Stimulated activated naive CD4-positive, alpha-beta T cell (primary cell): ENCODE results near the gene MERTK.

ENCODE experiments used
- DNase-seq, 6 experiments: peaks; one replicate each; lab custom pipeline; 2025; lab: John Stamatoyannopoulos, UW

Gene MERTK

DNA sequence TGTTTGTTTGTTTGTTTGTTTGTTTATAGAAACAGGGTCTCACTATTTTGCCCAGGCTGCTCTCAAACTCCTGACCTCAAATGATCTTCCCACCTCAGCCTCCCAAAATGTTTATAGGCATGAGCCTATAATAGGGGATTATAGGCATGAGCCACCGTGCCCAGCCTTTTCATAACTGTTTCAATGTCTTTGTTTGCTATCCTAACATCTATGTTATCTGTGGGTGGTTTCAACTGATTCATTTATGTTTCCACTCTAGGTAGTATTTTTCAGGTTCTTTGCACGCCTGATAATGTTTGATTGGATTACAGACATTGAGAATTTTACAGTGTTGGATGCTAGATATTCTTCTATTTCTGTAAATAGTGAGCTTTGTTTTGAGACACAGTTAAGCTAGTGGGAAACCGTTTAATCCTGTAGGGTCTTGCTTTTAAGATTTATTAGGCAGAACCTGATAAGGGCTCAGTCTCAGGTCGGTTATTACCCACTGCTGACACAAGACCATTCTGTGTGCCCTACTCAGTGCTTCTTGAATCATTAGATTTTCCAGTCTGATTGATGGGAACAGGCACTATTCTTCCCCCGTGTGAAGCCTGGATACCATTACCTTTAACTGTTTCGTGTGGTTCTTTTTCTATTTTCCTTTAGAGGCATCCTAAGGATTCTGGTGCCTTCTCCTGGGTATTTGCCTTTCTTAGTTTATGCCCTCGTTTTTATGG is 80.2 kb downstream of the MERTK start:
- no peak for DNase-seq

DNA sequence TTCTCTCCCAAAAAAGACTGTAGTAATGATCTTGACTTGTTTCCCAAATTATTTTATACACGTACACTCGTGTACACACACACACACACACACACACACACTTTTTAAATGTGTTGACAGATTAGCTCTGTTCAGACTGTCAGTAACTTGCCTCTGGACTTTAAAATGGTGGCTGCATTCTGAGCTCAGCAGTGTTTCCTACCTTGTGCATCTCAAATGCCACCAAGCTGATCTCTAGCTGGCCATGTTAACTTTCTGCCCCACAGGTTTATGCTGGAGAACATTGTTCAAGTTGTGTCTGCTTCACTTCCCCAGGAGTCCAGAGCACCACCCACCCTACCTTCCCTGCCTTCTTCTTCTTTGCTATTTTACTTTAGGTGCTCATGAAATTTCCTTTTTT is 83.3 kb downstream of the MERTK start:
- DNase-seq = no peak

DNA sequence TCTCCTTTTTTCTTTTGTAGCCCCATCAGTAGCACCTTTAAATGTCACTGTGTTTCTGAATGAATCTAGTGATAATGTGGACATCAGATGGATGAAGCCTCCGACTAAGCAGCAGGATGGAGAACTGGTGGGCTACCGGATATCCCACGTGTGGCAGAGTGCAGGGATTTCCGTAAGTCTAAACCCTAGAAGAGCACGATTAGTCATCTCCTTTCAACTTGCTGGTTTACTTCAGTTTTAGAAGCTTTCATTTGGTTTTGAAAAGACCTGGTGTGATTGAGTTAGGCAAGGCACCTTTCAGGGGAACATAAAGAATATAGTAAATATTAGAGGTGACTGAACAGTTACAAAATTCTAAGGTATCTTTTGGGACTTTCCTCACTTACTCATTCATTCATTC is 84.4 kb downstream of the MERTK start:
- DNase-seq = no peak

DNA sequence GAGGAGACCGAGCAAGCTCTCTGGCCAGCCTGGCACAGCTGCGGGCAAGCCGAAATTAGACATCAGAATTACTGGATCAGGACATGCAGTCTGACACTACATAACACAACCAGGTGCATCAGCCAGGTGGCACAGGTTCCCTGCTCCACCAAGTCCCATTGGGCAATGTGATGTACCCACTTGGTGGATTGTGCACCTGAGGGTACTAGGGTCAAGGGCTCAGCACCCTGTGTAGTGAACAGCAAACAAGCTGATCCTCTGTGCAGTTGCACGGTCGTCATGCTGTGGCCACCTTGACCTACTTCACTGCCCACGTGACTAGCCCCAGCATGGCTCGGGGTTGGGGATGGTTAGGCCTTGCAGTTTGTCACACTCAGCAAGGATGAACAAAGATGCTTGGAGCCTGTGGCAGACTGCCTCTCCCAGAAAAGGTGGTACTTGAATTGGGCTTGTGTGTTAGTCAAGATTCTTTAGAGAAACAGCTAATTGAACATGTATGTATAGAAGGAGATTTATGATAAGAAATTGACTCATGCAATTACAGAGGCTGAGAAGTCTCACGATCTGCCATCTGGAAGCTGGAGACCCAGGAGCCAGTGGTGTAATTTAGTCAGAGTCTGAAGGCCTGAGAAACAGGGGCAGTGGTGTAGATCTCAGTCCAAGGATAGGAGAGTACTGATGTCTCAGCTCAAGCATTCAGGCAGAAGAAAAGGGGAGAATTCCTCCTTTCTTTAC is 85.2 kb downstream of the MERTK start:
- DNase-seq = no peak

DNA sequence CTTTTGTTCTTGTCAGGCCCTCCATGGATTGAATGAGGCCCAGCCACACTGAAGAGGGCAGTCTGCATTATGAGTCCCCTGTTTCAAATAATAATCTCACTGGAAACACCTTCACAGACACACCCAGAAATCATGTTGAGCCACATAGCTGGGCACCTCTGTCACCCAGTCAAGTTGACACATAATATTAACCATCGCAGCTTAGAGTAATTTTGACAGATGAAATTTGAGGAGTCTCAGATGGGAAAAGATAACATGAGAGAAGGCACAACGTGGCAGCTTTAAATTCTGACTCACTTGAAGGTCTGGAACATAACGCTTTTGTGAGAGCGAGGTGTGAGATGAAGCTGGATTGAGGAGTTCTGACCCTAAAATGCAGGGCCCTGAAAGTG is 85.8 kb downstream of the MERTK start:
- DNase-seq = no peak

GRCh38 chr2:111985514-111985913 is 87.1 kb downstream of the MERTK start:
- DNase-seq = no peak

GRCh38 chr2:111986116-111986900 is 87.9 kb downstream of the MERTK start:
- DNase-seq = no peak

DNA sequence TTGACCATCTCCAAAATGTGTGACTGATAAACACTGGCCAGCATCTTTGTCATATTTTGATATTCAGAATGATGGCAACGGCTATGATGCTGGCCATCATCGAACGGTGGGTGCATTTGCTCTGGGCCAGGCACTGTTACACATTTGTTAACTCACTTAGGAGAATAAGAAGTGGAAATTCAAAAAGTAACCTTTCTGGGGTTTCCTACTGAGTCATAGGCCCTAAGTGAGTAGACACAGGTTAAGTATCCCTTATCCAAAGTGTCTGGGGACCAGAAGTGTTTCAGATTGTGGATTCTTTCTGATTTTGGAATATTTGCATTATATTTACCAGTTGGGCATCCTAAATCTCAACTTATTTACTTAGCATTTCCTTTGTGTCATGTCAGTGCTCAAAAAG is 92.0 kb downstream of the MERTK start:
- DNase-seq = no peak

- no peak for DNase-seq
These were observed 92.4 kb downstream of the MERTK start for GRCh38 chr2:111990856-111991255.

DNA sequence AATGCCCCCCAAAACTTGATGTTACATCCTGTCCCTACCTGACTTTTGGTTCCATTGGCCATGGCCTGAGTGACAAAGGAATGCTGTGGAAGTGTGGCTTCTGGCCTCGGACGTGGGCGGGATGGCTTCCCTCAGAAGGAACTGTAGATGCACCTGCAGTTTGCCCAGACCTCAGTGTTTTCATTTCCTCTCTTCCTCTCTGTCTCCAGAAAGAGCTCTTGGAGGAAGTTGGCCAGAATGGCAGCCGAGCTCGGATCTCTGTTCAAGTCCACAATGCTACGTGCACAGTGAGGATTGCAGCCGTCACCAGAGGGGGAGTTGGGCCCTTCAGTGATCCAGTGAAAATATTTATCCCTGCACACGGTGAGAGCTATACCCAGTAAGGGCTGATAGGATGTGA is 95.6 kb downstream of the MERTK start:
- DNase-seq = no peak

GRCh38 chr2:111995148-111995547 is 96.7 kb downstream of the MERTK start:
- no peak for DNase-seq

- DNase-seq = no peak
These were observed 101.4 kb downstream of the MERTK start for GRCh38 chr2:111999809-112000208.

DNA sequence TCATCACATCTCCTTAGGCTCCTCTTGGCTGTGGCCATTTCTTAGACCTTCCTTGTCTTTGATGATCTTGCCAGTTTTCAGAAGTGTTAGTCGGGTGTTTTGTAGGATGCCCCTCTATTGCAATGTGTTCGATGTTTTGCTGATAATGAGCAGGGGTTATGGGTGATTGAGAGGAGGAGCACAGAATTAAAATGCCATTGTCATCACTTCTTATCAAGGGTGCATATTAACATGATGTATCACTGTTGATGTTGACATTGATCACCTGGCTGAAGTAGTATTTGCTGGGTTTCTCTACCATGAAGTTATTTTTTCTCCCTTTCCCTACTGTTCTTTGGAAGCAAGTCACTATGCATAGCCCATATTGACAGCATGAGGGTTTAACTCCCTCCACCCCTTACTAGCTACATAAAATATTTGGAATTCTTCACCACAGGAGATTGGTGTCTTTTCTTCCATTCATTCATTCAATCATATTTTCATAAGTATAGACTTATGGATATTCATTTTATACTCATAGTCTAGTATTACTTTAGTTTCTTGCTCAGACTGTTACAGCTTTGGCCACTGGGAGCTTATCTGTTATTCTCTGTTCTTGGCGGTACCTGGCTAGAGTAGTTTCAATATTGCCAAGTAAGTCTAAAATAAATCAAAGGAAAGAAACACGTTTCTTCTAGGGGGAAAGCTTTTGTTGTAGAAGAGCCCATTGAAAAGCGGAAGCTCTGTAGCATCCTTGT is 102.2 kb downstream of the MERTK start:
- no peak for DNase-seq

DNA sequence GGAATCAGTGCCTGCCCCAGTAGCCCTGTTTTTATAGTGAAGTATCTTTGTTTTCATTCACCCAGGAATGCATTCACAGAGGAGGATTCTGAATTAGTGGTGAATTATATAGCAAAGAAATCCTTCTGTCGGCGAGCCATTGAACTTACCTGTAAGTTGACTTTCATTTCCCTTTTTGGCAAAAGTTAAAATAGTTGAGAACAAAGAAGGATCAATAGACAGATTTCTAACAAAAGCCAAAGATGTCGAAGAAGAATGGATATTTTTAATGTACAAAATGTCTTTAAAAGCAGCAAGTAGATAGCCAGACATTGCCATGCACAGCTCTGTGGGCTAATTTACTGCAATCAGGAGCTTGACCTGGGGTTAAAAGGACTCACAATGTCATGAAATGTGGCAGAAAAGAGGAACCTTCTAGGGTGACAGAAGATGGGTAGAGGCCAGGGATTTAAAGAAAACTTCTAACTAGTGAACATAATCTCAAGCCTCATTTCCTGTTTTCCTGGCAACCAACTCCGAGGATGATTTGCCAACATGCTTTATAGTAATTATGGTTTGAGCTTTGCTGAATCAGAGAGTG is 102.8 kb downstream of the MERTK start:
- DNase-seq = no peak

DNA sequence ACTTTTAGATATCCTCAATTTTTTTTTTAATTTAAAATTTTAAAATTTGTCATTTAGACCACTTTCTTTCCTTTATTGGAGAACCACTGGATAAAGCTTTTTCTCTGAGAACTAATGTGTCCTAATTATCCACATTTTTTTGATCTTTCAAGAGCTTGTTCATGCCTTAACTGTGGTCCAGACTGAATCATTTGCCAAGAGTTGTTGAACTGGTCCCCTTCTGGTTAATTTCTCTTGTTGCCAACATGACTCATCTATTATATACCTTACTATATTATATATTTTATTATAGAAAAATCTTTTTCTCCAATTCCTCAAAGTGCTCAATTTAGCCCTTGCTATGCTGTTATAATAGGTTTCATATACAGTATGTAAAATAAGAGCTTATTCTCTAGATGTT is 103.5 kb downstream of the MERTK start:
- DNase-seq = no peak

- DNase-seq = no peak
These were observed 105.3 kb downstream of the MERTK start for GRCh38 chr2:112003576-112004252.

DNA sequence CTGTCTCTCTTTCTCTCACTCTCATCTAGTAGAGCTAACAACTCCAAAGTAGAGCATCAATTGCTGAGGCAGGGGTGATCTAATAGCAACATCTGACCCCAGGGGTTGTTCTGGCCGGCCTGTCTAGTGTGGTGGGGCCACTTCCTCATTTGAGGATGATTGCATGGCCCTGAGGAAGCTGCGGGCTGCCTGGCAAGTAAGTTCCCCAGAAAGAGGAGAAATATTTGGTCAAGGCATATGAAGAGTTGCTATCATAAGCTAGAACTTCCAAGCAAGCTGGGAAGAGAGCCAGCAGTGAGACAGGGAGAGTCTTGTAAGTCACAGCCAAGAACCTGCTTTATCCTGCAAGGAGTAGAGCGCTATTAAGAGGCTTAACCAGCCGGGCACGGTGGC is 105.8 kb downstream of the MERTK start:
- DNase-seq = no peak

- DNase-seq = no peak
These were observed 107.1 kb downstream of the MERTK start for GRCh38 chr2:112005406-112006075.

DNA sequence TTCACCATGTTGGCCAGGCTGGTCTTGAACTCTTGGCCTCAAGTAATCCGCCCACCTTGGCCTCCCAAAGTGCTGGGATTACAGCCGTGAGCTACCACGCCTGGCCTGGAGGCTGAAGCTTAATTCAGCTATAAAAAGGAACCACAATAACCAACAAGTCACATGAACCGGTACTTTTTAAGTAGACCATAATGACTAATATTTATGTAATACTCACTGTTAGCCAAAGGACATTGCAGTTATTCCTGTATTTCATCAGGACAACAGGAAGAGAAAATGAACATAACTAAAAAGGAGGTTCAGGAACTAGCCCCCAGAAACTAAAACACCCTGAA is 107.6 kb downstream of the MERTK start:
- DNase-seq = no peak

GRCh38 chr2:112007493-112007892 is 109.1 kb downstream of the MERTK start:
- DNase-seq = no peak

DNA sequence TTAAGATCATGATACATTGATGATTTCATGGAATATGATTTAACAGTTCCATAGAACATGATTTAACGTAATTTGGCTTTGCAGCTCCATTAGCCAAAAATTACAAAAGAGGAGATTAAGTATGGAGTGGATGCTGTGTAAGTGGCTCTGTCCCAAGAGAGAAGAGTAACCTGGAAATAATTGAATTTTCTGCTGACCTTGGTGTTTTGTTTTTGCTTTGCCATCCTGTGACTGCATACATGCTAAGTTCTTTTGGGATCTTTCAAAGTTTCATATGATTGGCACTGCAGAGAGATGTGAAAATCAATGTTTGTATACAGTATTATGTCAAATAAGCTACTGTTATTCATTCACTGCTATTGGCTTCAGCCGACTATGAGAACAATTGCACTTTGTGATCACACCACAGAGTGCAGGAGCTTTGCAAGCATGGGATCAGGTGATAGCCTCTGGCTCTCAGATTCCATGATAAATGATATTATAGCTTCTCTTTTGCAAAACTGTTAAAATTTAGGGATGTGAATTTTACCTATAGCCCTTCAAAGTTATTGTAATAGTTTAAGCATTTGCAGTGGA is 110.6 kb downstream of the MERTK start:
- DNase-seq = no peak
